ENCODE measurements around the gene TTC16. TPM values are rescaled to one million over a fixed set of nuclear protein-coding genes. Genes with fewer than 3 reads are reported as not detected.

The TTC16 gene
- total RNA-seq, 1 experiment from 2014 or later, result not detected

DNA sequence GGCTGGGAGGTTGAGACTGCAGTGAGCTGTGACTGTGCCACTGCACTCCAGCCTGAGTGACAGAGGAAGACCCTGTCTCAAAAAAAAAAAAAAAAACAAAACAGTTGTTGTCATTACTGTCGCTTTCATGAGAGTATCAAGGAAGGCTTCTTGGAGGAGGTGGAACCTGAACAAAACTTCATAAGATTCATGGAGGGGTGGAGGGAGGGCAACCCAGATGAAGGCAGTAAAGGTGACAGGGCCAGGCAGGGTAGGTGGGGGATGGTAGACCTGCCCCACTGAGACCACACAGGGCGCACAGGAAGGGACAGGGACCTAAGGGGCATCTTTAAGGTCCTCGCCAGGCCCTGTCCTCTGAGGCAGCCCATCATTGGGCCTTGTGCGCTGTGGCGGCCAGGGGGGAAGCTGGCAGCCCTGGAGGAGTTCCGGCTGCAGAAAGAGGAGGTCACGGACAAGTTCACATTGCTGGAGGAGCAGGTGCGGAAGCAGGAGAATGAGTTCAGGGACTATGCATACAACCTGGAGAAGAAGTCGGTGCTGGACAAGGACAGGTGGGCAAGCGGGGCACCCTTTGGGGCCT lies 5.6 kb upstream of the TTC16 start:
- Histone ChIP-seq H2BK120ac (ENCODE audit: low read depth, low read length, poor library complexity, severe bottlenecking) (no peak overlapping the region), H2BK15ac (ENCODE audit: low read depth, low read length) (no peak overlapping the region), H3K23ac (ENCODE audit: insufficient read length, low read depth, low read length) (no peak overlapping the region), H2BK5ac (ENCODE audit: insufficient read length, low read length) (no peak overlapping the region), H3K18ac (ENCODE audit: insufficient read length, low read depth, low read length) (no peak overlapping the region), H3K27me3 (ENCODE audit: insufficient read depth, low read length) (no peaks in the 10 kb centered on the region), H3K27ac (ENCODE audit: insufficient read length, low read depth, low read length) (no peak overlapping the region), H3K23me2 (ENCODE audit: insufficient read length, low read depth, low read length, poor library complexity, severe bottlenecking) (peaks cover 5% of the 10 kb centered on the region), H3K14ac (ENCODE audit: insufficient read depth, low read length) (no peak overlapping the region), H2AK5ac (ENCODE audit: insufficient read length, low read length) (no peak overlapping the region), H2AFZ (ENCODE audit: low read length) (no peak overlapping the region), H4K20me1 (ENCODE audit: control insufficient read depth, insufficient read depth, insufficient read length) (no peaks in the 10 kb centered on the region), H3K9ac (ENCODE audit: extremely low read depth, insufficient read length, low read length) (no peak overlapping the region), H4K5ac (ENCODE audit: insufficient read length, low read depth, low read length) (no peak overlapping the region), H3K79me2 (ENCODE audit: insufficient read depth, low read length) (no peaks in the 10 kb centered on the region), H3K4me1 (ENCODE audit: insufficient read depth, low read length) (no peaks in the 10 kb centered on the region; the same call in 1 of the 2 replicates), H2BK20ac (ENCODE audit: low read depth, low read length, poor library complexity, severe bottlenecking) (no peak overlapping the region), H3K56ac (ENCODE audit: insufficient read length, low read depth, low read length) (no peak overlapping the region), H3K4me2 (ENCODE audit: insufficient read depth, insufficient read length, low read length) (no peak overlapping the region), H2BK12ac (ENCODE audit: insufficient read length, low read depth, low read length) (no peak overlapping the region), H3K4ac (ENCODE audit: low read depth, low read length) (no peak overlapping the region), H3T11ph (ENCODE audit: low read length) (no peak overlapping the region), H4K91ac (ENCODE audit: insufficient read length, low read depth, low read length) (no peak overlapping the region), H3K9me3 (ENCODE audit: control insufficient read depth, low read depth, low read length) (no peaks in the 10 kb centered on the region), H4K8ac (replicated peaks; ENCODE audit: insufficient read length, low read depth, low read length) (no peak overlapping the region), H3K79me1 (ENCODE audit: insufficient read depth, low read depth, low read length, poor library complexity, severe bottlenecking) (no peaks in the 10 kb centered on the region)
- Mint-ChIP-seq H3K27ac (peak overlapping the region in 2 of 3 experiments; percentile 8 to 86; a peak in 2 of 7 replicates), H3K36me3 (ENCODE audit: insufficient read depth in 1 of 3, low read depth in 3 of 3) (no peaks in the 10 kb centered on the region; a peak in 1 of 7 replicates), H3K27me3 (ENCODE audit: low read depth) (peaks cover 8% of the 10 kb centered on the region), H3K4me3 (peak overlapping the region in 1 of 2 experiments; percentile 13; a peak in 1 of 5 replicates), H3K4me1 (peaks cover 21 to 44% of the 10 kb centered on the region in 2 experiments), H3K9me3 (peaks cover 0 to 2% of the 10 kb centered on the region in 2 experiments; a peak in 1 of 5 replicates)
- TF ChIP-seq, protein P1, sequence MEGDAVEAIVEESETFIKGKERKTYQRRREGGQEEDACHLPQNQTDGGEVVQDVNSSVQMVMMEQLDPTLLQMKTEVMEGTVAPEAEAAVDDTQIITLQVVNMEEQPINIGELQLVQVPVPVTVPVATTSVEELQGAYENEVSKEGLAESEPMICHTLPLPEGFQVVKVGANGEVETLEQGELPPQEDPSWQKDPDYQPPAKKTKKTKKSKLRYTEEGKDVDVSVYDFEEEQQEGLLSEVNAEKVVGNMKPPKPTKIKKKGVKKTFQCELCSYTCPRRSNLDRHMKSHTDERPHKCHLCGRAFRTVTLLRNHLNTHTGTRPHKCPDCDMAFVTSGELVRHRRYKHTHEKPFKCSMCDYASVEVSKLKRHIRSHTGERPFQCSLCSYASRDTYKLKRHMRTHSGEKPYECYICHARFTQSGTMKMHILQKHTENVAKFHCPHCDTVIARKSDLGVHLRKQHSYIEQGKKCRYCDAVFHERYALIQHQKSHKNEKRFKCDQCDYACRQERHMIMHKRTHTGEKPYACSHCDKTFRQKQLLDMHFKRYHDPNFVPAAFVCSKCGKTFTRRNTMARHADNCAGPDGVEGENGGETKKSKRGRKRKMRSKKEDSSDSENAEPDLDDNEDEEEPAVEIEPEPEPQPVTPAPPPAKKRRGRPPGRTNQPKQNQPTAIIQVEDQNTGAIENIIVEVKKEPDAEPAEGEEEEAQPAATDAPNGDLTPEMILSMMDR (conservative IDR thresholded peaks at IDR 0.05), result no peak
- no peak for DNase-seq
- no CpG with 5 or more reads among the region's 10 CpGs for WGBS (ENCODE audit: extremely low coverage, insufficient read length, low lambda C conversion rate)
